Upper lobe of left lung (tissue), 6 donors: ENCODE data around the gene C17orf50. TPM values are rescaled to one million over a fixed set of nuclear protein-coding genes. Genes with fewer than 3 reads are reported as not detected.

Source experiments
- ATAC-seq, 2 donors: fragments of 200-7000 bp; cut with Tn5 transposase; one replicate each; pipeline ENCODE4 v1.9.1; 2022; ENCODE audit warnings: mild to moderate bottlenecking in 2 of 2, moderate library complexity in 2 of 2; ENCODE audit not compliant: low FRiP score in 2 of 2
- DNase-seq, 2 donors: peaks; one replicate each; pipeline ENCODE4 v3.0.0-alpha.2; 2019 to 2020
- H3K27ac ChIP-seq, 4 donors: fragments of 200-600 bp; sonication (generic); one replicate each; pipeline ENCODE4 v1.5.1; 2016 to 2019
- H3K27me3 ChIP-seq, 4 donors: fragments of 200-600 bp; sonication (generic); one replicate each; pipeline ENCODE4 v1.5.1; 2017 to 2019
- H3K36me3 ChIP-seq, 4 donors: fragments of 200-600 bp; sonication (generic); one replicate each; pipeline ENCODE4 v1.5.1; 2016 to 2019
- H3K4me1 ChIP-seq, 4 donors: fragments of 200-600 bp; sonication (generic); one replicate each; pipeline ENCODE4 v1.5.1; 2018 to 2019
- H3K4me3 ChIP-seq, 4 donors: fragments of 200-600 bp; sonication (generic); one replicate each; pipeline ENCODE4 v1.5.1; 2017 to 2019; ENCODE audit warnings: mild to moderate bottlenecking in 2 of 4, moderate library complexity in 1 of 4
- H3K9me3 ChIP-seq, 4 donors: fragments of 200-600 bp; sonication (generic); one replicate each; pipeline ENCODE4 v1.5.1; 2018 to 2019
- EP300 ChIP-seq, 4 donors: sonication (generic); formaldehyde crosslinking; IDR thresholded peaks; one replicate each; pipeline ENCODE4 v1.5.1; 2017; ENCODE audit warnings: antibody characterized with exemption in 4 of 4, control low read depth in 2 of 4
- POLR2A ChIP-seq, 4 donors: fragments of 450-650 bp; IDR thresholded peaks; one replicate each; pipeline ENCODE4 v1.5.1; 2016 to 2017; ENCODE audit warnings: antibody characterized with exemption in 4 of 4, mild to moderate bottlenecking in 2 of 4
- POLR2AphosphoS5 ChIP-seq, 2 donors: sonication (generic); formaldehyde crosslinking; IDR thresholded peaks; one replicate each; pipeline ENCODE4 v1.5.1; 2017; ENCODE audit warnings: antibody characterized with exemption in 2 of 2
- WGBS, 2 donors: methylation state at CpG; one replicate each; pipeline ENCODE4 v1.1.5; 2017 to 2018; 5-methylcytosine and 5-hydroxymethylcytosine counted together
- total RNA-seq, 6 donors: library from RNA; depleted of rRNA in 4 of 6; stranded (reverse); fragments of >200 nt in 4 of 6; gene quantifications; one replicate each; pipeline versions ENCODE4 v1.1.0 to v1.2.1, GENCODE V29; 2016 to 2021
- TF ChIP-seq, protein P1 (sequence below), 6 experiments: fragments of 450-650 bp in 4 of 6; fragments of 200-600 bp in 2 of 6; sonication (generic) in 2 of 6; IDR thresholded peaks; one replicate each; pipeline ENCODE4 v1.5.1; 2016 to 2019; ENCODE audit warnings: antibody characterized with exemption in 6 of 6
- donor health status: DM: no; HTN: no; CAD: no; lungs with moderate emphysema.
- donor health status: DM: no; HTN: yes; CAD: no; lungs with severe emphysema.

C17orf50 gene
- total RNA-seq, 6 donors from 2014 or later: 0.46 to 1.1 TPM; not detected in 4

DNA sequence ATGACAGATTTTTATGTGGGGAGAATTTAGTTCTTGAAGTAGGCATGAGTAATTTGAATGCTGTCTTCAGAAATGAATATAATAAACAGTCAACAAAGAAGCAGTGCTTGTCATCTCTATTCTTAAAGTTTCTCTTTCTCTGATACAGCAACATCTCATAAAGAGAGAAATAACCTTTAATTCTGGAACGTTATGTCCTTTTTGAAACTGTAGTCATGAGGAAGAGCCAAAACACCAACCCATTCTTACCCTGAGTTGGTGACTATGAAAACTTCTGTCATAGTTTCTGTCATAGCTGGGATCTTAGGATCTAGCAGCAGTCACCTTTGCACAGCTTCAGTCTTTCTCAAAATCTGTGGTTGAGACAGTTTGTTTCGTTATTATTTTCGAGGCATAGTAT is 44.5 kb upstream of the C17orf50 start:
- H3K36me3 ChIP-seq: peaks cover 3 to 52% (median 11%) of the 10 kb centered on the region in 4 donors
- H3K4me1 ChIP-seq: peaks cover 31 to 44% (median 41%) of the 10 kb centered on the region in 4 donors
- WGBS, 2 donors: 83 to 89% methylated on average over 3 of the region's 3 CpGs
- no peaks in the 10 kb centered on the region for H3K27me3 ChIP-seq
- TF ChIP-seq POLR2AphosphoS5 (IDR thresholded peaks at IDR 0.05) (no peak), POLR2A (IDR thresholded peaks at IDR 0.05) (no peak), EP300 (IDR thresholded peaks at IDR 0.05) (no peak)
- TF ChIP-seq, protein P1, sequence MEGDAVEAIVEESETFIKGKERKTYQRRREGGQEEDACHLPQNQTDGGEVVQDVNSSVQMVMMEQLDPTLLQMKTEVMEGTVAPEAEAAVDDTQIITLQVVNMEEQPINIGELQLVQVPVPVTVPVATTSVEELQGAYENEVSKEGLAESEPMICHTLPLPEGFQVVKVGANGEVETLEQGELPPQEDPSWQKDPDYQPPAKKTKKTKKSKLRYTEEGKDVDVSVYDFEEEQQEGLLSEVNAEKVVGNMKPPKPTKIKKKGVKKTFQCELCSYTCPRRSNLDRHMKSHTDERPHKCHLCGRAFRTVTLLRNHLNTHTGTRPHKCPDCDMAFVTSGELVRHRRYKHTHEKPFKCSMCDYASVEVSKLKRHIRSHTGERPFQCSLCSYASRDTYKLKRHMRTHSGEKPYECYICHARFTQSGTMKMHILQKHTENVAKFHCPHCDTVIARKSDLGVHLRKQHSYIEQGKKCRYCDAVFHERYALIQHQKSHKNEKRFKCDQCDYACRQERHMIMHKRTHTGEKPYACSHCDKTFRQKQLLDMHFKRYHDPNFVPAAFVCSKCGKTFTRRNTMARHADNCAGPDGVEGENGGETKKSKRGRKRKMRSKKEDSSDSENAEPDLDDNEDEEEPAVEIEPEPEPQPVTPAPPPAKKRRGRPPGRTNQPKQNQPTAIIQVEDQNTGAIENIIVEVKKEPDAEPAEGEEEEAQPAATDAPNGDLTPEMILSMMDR (IDR thresholded peaks at IDR 0.05): no peak
- no peak overlapping the region for H3K4me3 ChIP-seq
- no peak for DNase-seq
- no peaks in the 10 kb centered on the region for H3K9me3 ChIP-seq
- H3K27ac ChIP-seq: peak overlapping the region; percentile 45 to 74 (median 69)
- ATAC-seq: no peak

DNA sequence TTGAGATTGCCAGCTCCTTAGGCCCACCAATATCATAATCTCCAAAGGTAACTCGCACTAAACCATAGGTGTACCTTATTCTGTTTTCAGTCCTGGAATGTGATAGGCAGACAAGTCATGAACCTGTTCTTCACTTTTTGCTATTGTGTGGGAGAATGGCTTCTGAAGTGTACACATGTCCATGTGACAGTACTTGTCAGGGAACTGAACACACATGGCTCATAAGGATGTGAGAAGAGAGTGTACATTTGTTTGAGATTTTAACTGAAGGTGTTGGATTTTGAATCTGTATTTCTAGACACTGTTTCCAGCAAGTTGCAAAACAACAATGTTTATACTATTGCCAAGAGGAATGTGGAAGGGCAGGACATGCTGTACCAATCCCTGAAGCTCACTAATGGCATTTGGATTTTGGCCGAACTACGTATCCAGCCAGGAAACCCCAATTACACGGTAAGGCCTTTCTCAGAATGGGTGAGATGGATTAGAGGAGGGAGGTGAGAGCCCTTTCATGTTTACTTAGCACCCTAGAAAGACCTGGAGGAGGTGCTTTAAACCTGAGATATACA is 43.7 kb upstream of the C17orf50 start:
- DNase-seq: peak in 1 of 2 donors; percentile 53
- H3K27ac ChIP-seq: peak overlapping the region; percentile 45 to 74 (median 69)
- 47 to 50% methylated on average over 4 of the region's 4 CpGs for WGBS, 2 donors
- H3K4me3 ChIP-seq: no peak overlapping the region
- TF ChIP-seq EP300 (IDR thresholded peaks at IDR 0.05) (peak in 3 of 4 donors; percentile 37 to 89 (median 83)), POLR2AphosphoS5 (IDR thresholded peaks at IDR 0.05) (peak; percentile 64 to 71)
- TF ChIP-seq, protein P1 (IDR thresholded peaks at IDR 0.05): no peak
- ATAC-seq: peak; percentile 50 to 86
- no peaks in the 10 kb centered on the region for H3K9me3 ChIP-seq
- no peaks in the 10 kb centered on the region for H3K27me3 ChIP-seq
- peaks cover 31 to 44% (median 41%) of the 10 kb centered on the region in 4 donors for H3K4me1 ChIP-seq
- H3K36me3 ChIP-seq: peaks cover 4 to 51% (median 10%) of the 10 kb centered on the region in 4 donors

- 34 to 53% methylated on average over 2 of the region's 2 CpGs for WGBS, 2 donors
- H3K9me3 ChIP-seq: no peaks in the 10 kb centered on the region
- no peak overlapping the region for H3K4me3 ChIP-seq
- ATAC-seq (peak in 1 of 2 donors; percentile 61), DNase-seq (no peak)
- H3K4me1 ChIP-seq: peaks cover 29 to 41% (median 38%) of the 10 kb centered on the region in 4 donors
- H3K27ac ChIP-seq: peak overlapping the region; percentile 45 to 70 (median 64)
- TF ChIP-seq EP300 (IDR thresholded peaks at IDR 0.05) (no peak), POLR2AphosphoS5 (IDR thresholded peaks at IDR 0.05) (no peak), POLR2A (IDR thresholded peaks at IDR 0.05) (no peak)
- TF ChIP-seq, protein P1 (IDR thresholded peaks at IDR 0.05): no peak
- peaks cover 4 to 52% (median 10%) of the 10 kb centered on the region in 4 donors for H3K36me3 ChIP-seq
- no peaks in the 10 kb centered on the region for H3K27me3 ChIP-seq
Observed at GRCh38 chr17:35717475-35717874, 43.2 kb upstream of the C17orf50 start.

GRCh38 chr17:35723735-35724134 is 37.0 kb upstream of the C17orf50 start:
- H3K27ac ChIP-seq: no peak overlapping the region
- no peaks in the 10 kb centered on the region for H3K9me3 ChIP-seq
- H3K27me3 ChIP-seq: no peaks in the 10 kb centered on the region
- ATAC-seq (no peak), DNase-seq (no peak)
- 100% methylated on average over 2 of the region's 2 CpGs for WGBS, 2 donors
- TF ChIP-seq, protein P1 (IDR thresholded peaks at IDR 0.05): no peak
- TF ChIP-seq POLR2A (IDR thresholded peaks at IDR 0.05) (no peak), POLR2AphosphoS5 (IDR thresholded peaks at IDR 0.05) (no peak), EP300 (IDR thresholded peaks at IDR 0.05) (no peak)
- H3K4me1 ChIP-seq: no peaks in the 10 kb centered on the region
- no peak overlapping the region for H3K4me3 ChIP-seq
- H3K36me3 ChIP-seq: peaks cover 15 to 74% (median 35%) of the 10 kb centered on the region in 4 donors

DNA sequence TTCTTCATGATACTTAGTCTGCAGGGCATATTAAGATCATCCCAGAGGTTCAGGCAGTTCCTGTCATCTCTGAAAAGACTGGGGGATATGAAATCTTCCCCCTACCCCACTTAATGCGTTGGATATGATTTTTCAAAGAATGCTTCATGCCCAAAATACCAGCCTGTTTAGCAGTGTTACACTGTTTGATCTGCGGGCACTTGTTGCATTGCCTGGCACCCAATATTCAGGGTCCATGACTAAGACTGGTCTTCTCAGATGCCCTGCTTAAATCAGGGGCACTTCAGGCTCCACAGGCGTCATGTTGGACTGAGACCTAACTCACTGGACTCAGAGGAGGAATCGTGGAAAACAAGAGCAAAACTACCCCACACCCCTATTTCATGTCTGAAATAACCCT is 35.6 kb upstream of the C17orf50 start:
- Histone ChIP-seq H3K4me3 (no peak overlapping the region), H3K36me3 (peaks cover 12 to 66% (median 34%) of the 10 kb centered on the region in 4 donors), H3K4me1 (no peaks in the 10 kb centered on the region), H3K27ac (no peak overlapping the region), H3K27me3 (no peaks in the 10 kb centered on the region), H3K9me3 (no peaks in the 10 kb centered on the region)
- ATAC-seq: no peak
- no peak for TF ChIP-seq POLR2A (IDR thresholded peaks at IDR 0.05)
- TF ChIP-seq, protein P1 (IDR thresholded peaks at IDR 0.05): no peak
- TF ChIP-seq EP300 (IDR thresholded peaks at IDR 0.05): no peak
- DNase-seq: no peak
- WGBS, 2 donors: 93 to 96% methylated on average over 4 of the region's 4 CpGs
